GM12878 (cell line): Measurements from ENCODE around the gene RBPJ. TPM values are rescaled to one million over a fixed set of nuclear protein-coding genes. Genes with fewer than 3 reads are reported as not detected.

Experiments
- ATAC-seq: fragments of 200-7000 bp; cut with Tn5 transposase; 3 replicates; pipeline ENCODE4 v1.9.1; 2020; ENCODE audit warnings: mild to moderate bottlenecking, moderate library complexity
- BruUV-seq: library from RNA; stranded (reverse); fragments of 400-500 nt; replicated peaks from 2 replicates; lab custom pipeline; 2021; lab: Mats Ljungman, UMichigan
- CTCF ChIA-PET: fragments of 300-600 bp; sonication (Branson Sonifier 250); formaldehyde crosslinking; extraction: SDS; loops from one replicate; lab custom pipeline; 2021; ENCODE audit warnings: inconsistent platforms; lab: Yijun Ruan, JAX
- POLR2A ChIA-PET: fragments of 350-600 bp; formaldehyde crosslinking; extraction: SDS; loops from one replicate; lab custom pipeline; 2021; ENCODE audit warnings: inconsistent platforms; lab: Charles Lee
- RAD21 ChIA-PET: fragments of 300-600 bp; sonication (Branson Sonifier 250); formaldehyde crosslinking; loops from one replicate; lab custom pipeline; 2023; ENCODE audit warnings: antibody characterized with exemption; ENCODE audit not compliant: unreplicated experiment; lab: Charles Lee
- SMC1A ChIA-PET: fragments of 300-600 bp; sonication (Branson Sonifier 250); formaldehyde crosslinking; loops from one replicate; lab custom pipeline; 2023; ENCODE audit not compliant: unreplicated experiment, uncharacterized antibody; lab: Charles Lee
- DNase-seq: peaks from one replicate; pipeline ENCODE4 v3.0.0-alpha.2; 2011; ENCODE audit warnings: low read depth, low spot score
- FAIRE-seq: peaks from 3 replicates; lab custom pipeline; 2011; peaks lifted over from hg19 to GRCh38; lab: Jason Lieb, UNC
- H2AFZ ChIP-seq: 2 replicates; pipeline ENCODE4 v1.6.0; 2011; ENCODE audit warnings: low read depth, low read length, control low read depth; ENCODE audit not compliant: control insufficient read depth
- H3K27ac ChIP-seq: 2 replicates; pipeline ENCODE4 v1.5.1; 2011; ENCODE audit warnings: control low read depth; ENCODE audit not compliant: control insufficient read depth, insufficient read depth
- H3K27me3 ChIP-seq, 2 experiments: replicated peaks in 1 of 2; 2 replicates each; pipeline versions ENCODE4 v1.6.0 to v1.6.1; 2011; ENCODE audit warnings: low read length in 1 of 2; ENCODE audit not compliant: control insufficient read depth in 2 of 2, insufficient read depth in 2 of 2
- H3K36me3 ChIP-seq, 2 experiments: 2 replicates each; pipeline ENCODE4 v1.5.1; 2011; ENCODE audit warnings: low read length in 1 of 2; ENCODE audit not compliant: control insufficient read depth in 2 of 2, insufficient read depth in 2 of 2
- H3K4me1 ChIP-seq: 2 replicates; pipeline ENCODE4 v1.6.1; 2011; ENCODE audit warnings: mild to moderate bottlenecking, low read length, moderate library complexity, mixed read lengths; ENCODE audit not compliant: control insufficient read depth, insufficient read depth
- H3K4me2 ChIP-seq: 2 replicates; pipeline ENCODE4 v1.6.0; 2011; ENCODE audit warnings: control low read depth; ENCODE audit not compliant: control insufficient read depth, insufficient read depth
- H3K4me3 ChIP-seq: fragments of 200-600 bp; sonication (generic); 2 replicates; pipeline ENCODE4 v1.5.1; 2016
- H3K79me2 ChIP-seq: 2 replicates; pipeline ENCODE4 v1.6.0; 2011; ENCODE audit warnings: low read length; ENCODE audit not compliant: control insufficient read depth, insufficient read depth
- H3K9ac ChIP-seq: 2 replicates; pipeline ENCODE4 v1.8.0; 2011; ENCODE audit warnings: low read length, control low read depth, mixed read lengths; ENCODE audit not compliant: control insufficient read depth, insufficient read depth
- H3K9me3 ChIP-seq: replicated peaks from 3 replicates; pipeline ENCODE4 v1.5.1; 2011; ENCODE audit warnings: mild to moderate bottlenecking, low read length; ENCODE audit not compliant: control insufficient read depth, insufficient read depth
- H4K20me1 ChIP-seq: 2 replicates; pipeline ENCODE4 v1.6.0; 2011; ENCODE audit not compliant: control insufficient read depth, insufficient read depth
- BMI1 ChIP-seq: fragments of 450-650 bp; IDR thresholded peaks from 2 replicates; pipeline ENCODE4 v1.6.1; 2016; ENCODE audit warnings: mild to moderate bottlenecking, moderate library complexity, borderline replicate concordance
- CBX3 ChIP-seq: fragments of 200-600 bp; sonication (generic); IDR thresholded peaks from 2 replicates; pipeline ENCODE4 v1.6.1; 2016; ENCODE audit warnings: low read depth, borderline replicate concordance
- CHD1 ChIP-seq: IDR thresholded peaks from 2 replicates; pipeline ENCODE4 v1.6.1; 2012; ENCODE audit warnings: low read depth, low read length, improper control_type of control experiment
- KLF5 ChIP-seq: fragments of 450-650 bp; IDR thresholded peaks from 2 replicates; pipeline ENCODE4 v1.6.1; 2014; ENCODE audit warnings: mild to moderate bottlenecking; ENCODE audit not compliant: partially characterized antibody
- NFYB ChIP-seq: IDR thresholded peaks from 2 replicates; pipeline ENCODE4 v1.6.1; 2011; ENCODE audit warnings: low read depth, mild to moderate bottlenecking, low read length, improper control_type of control experiment, moderate library complexity; ENCODE audit not compliant: insufficient read depth
- NRF1 ChIP-seq: conservative IDR thresholded peaks from 2 replicates; pipeline ENCODE4 v1.6.1; 2011; ENCODE audit warnings: mild to moderate bottlenecking, low read depth, low read length, improper control_type of control experiment
- RAD51 ChIP-seq: fragments of 450-650 bp; IDR thresholded peaks from 2 replicates; pipeline ENCODE4 v1.6.1; 2016; ENCODE audit warnings: moderate library complexity, mild to moderate bottlenecking, inconsistent platforms
- RUNX3 ChIP-seq: IDR thresholded peaks from 2 replicates; pipeline ENCODE4 v1.6.1; 2012; ENCODE audit warnings: low read length, inconsistent platforms
- TARDBP ChIP-seq: IDR thresholded peaks from 2 replicates; pipeline ENCODE4 v1.6.1; 2016; ENCODE audit warnings: borderline replicate concordance
- TCF12 ChIP-seq: IDR thresholded peaks from 2 replicates; pipeline ENCODE4 v1.6.1; 2011; ENCODE audit warnings: low read depth, mild to moderate bottlenecking, low read length
- ZNF207 ChIP-seq: fragments of 450-650 bp; IDR thresholded peaks from 2 replicates; pipeline ENCODE4 v1.6.1; 2014; ENCODE audit warnings: antibody characterized with exemption, mild to moderate bottlenecking, borderline replicate concordance
- WGBS: methylation state at CpG from one replicate; pipeline ENCODE4 v1.1.6; 2016; ENCODE audit warnings: low lambda C conversion rate; ENCODE audit not compliant: insufficient replicate concordance, insufficient coverage; ENCODE audit errors: missing lambda C conversion rate; 5-methylcytosine and 5-hydroxymethylcytosine counted together
- in situ Hi-C: fragments of 300-500 bp; cut with MboI; formaldehyde crosslinking; loops from 9 replicates; pipeline ENCODE4 v1.14.3; 2018; ENCODE audit warnings: mixed read lengths
- intact Hi-C: fragments of 100-400 bp; cut with micrococcal nuclease; formaldehyde crosslinking; loops from one replicate; pipeline ENCODE4 v1.14.2; 2022; ENCODE audit not compliant: unreplicated experiment
- polyA plus RNA-seq, 11 experiments: library from polyadenylated mRNA; depleted of rRNA in 4 of 11; unstranded in 6 of 11; stranded (reverse) in 5 of 11; fragments of >200 nt; fragmentation: Nextera tagmentation in 4 of 11; fragmentation: Illumina TruSeq in 1 of 11; extraction: Ambion mirVana in 4 of 11; extraction: Trizol in 1 of 11; gene quantifications; 1 replicate in 1 of 11; 2 replicates in 10 of 11; pipeline versions ENCODE4 v1.2.1 to v1.2.3, GENCODE V29; 2011 to 2016; ENCODE audit warnings: inconsistent platforms in 2 of 11, missing spikeins in 2 of 11, low read depth in 1 of 11
- total RNA-seq, 4 experiments: library from RNA; depleted of rRNA in 3 of 4; stranded (reverse); fragments of >200 nt in 3 of 4; fragmentation: Illumina TruSeq in 1 of 4; extraction: Trizol in 1 of 4; gene quantifications; 2 replicates each; pipeline versions ENCODE4 v1.2.1 to v1.2.3, GENCODE V29; 2013 to 2021
- TF ChIP-seq, protein P1 (sequence below): fragments of 450-650 bp; IDR thresholded peaks from 2 replicates; pipeline ENCODE4 v1.6.1; 2017; ENCODE audit warnings: antibody characterized with exemption, mild to moderate bottlenecking, moderate library complexity
- TF ChIP-seq, protein P2 (sequence below): fragments of 450-650 bp; IDR thresholded peaks from 2 replicates; pipeline ENCODE4 v1.6.1; 2017; ENCODE audit warnings: mild to moderate bottlenecking, moderate library complexity
- TF ChIP-seq, protein P3 (sequence below): fragments of 450-650 bp; IDR thresholded peaks from 2 replicates; pipeline ENCODE4 v1.6.1; 2017; ENCODE audit warnings: low read depth, mild to moderate bottlenecking, moderate library complexity

RBPJ gene
- total and polyA plus RNA-seq, 10 of the 15 experiments (the other 5 are each of a cell fraction or from before 2014, with no cell fraction given): 24.5 to 87.6 (median 41.6) TPM

DNA sequence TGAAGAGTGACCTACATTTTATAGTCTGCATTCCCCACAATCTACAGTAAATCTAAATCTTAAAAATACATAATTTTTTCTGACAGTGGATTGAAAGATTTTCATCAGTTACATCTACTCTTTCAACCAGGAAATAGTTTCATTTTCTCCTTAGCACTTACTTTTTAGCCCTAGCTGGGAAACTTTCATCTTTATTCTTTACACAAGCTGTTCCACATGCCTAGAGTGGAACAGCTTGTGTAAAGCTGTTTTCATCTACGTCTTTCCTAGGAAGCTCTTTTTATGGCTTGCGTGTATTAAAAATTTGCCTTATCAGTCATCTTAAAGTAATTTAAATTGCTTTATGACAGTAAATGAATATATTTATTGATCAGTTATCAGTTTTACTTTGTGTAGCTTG is 40.5 kb downstream of the RBPJ start (continued):
- TF ChIP-seq, protein P1, sequence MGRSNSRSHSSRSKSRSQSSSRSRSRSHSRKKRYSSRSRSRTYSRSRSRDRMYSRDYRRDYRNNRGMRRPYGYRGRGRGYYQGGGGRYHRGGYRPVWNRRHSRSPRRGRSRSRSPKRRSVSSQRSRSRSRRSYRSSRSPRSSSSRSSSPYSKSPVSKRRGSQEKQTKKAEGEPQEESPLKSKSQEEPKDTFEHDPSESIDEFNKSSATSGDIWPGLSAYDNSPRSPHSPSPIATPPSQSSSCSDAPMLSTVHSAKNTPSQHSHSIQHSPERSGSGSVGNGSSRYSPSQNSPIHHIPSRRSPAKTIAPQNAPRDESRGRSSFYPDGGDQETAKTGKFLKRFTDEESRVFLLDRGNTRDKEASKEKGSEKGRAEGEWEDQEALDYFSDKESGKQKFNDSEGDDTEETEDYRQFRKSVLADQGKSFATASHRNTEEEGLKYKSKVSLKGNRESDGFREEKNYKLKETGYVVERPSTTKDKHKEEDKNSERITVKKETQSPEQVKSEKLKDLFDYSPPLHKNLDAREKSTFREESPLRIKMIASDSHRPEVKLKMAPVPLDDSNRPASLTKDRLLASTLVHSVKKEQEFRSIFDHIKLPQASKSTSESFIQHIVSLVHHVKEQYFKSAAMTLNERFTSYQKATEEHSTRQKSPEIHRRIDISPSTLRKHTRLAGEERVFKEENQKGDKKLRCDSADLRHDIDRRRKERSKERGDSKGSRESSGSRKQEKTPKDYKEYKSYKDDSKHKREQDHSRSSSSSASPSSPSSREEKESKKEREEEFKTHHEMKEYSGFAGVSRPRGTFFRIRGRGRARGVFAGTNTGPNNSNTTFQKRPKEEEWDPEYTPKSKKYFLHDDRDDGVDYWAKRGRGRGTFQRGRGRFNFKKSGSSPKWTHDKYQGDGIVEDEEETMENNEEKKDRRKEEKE: no peak
- no peak for TF ChIP-seq CBX3
- TF ChIP-seq, all 136 proteins: peak for 0

DNA sequence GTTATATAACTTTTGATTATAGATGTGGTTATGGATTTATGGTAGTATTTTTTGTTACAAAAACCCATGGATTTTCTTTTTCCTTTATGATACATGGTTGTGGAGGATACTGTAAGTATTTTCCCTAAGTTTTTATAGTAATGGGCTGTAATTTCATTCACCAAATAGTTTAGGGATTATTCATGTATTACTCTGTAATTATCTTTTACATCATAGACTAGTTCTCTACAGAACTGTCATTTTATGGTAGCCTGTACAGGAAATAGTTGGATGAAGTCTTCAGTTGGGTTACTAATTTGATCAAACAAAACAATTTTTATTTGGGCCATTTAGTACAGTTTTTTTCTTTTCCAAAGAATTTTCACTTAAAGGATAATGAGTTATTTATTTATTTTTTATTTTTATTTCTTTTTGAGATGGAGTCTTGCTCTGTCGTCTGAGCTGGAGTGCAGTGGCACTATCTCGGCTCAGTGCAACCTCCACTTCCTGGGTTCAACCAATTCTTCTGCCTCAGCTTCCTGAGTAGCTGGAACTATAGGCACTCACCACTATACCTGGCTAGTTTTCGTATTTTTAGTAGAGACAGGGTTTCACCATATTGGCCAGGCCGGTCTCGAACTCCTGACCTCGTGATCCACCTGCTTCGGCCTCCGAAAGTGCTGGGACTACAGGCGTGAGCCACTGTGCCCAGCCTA is 42.1 kb downstream of the RBPJ start:
- Histone ChIP-seq H3K27me3 (no peaks in the 10 kb centered on the region), H3K4me3 (no peak overlapping the region), H4K20me1 (no peaks in the 10 kb centered on the region), H3K27ac (no peak overlapping the region), H3K4me1 (peaks cover 8% of the 10 kb centered on the region; the same call in 1 of the 2 replicates), H2AFZ (no peak overlapping the region), H3K79me2 (peaks cover 20% of the 10 kb centered on the region), H3K9ac (no peak overlapping the region), H3K36me3 (no peaks in the 10 kb centered on the region; a peak in 1 of 4 replicates), H3K4me2 (no peak overlapping the region), H3K9me3 (no peaks in the 10 kb centered on the region)
- DNase-seq (no peak), ATAC-seq (no peak), FAIRE-seq (no peak)
- ChIA-PET POLR2A (interaction anchor here (0.6 kb wide), 1 partner anchor 286 kb away, joined by 5 read pairs; no protein-coding TSS in a partner anchor), SMC1A (no interaction called here), CTCF (no interaction called here), RAD21 (no interaction called here)
- intact Hi-C loops: no loop called here
- 81% methylated on average over 9 of the region's 9 CpGs for WGBS
- in situ Hi-C loops: no loop called here
- no TSS peak for BruUV-seq
- TF ChIP-seq CHD1 (no peak), RAD51 (no peak), NRF1 (no peak), KLF5 (no peak), RUNX3 (no peak), ZNF207 (no peak), TCF12 (no peak), NFYB (no peak), BMI1 (no peak), TARDBP (no peak)
- TF ChIP-seq, protein P2, sequence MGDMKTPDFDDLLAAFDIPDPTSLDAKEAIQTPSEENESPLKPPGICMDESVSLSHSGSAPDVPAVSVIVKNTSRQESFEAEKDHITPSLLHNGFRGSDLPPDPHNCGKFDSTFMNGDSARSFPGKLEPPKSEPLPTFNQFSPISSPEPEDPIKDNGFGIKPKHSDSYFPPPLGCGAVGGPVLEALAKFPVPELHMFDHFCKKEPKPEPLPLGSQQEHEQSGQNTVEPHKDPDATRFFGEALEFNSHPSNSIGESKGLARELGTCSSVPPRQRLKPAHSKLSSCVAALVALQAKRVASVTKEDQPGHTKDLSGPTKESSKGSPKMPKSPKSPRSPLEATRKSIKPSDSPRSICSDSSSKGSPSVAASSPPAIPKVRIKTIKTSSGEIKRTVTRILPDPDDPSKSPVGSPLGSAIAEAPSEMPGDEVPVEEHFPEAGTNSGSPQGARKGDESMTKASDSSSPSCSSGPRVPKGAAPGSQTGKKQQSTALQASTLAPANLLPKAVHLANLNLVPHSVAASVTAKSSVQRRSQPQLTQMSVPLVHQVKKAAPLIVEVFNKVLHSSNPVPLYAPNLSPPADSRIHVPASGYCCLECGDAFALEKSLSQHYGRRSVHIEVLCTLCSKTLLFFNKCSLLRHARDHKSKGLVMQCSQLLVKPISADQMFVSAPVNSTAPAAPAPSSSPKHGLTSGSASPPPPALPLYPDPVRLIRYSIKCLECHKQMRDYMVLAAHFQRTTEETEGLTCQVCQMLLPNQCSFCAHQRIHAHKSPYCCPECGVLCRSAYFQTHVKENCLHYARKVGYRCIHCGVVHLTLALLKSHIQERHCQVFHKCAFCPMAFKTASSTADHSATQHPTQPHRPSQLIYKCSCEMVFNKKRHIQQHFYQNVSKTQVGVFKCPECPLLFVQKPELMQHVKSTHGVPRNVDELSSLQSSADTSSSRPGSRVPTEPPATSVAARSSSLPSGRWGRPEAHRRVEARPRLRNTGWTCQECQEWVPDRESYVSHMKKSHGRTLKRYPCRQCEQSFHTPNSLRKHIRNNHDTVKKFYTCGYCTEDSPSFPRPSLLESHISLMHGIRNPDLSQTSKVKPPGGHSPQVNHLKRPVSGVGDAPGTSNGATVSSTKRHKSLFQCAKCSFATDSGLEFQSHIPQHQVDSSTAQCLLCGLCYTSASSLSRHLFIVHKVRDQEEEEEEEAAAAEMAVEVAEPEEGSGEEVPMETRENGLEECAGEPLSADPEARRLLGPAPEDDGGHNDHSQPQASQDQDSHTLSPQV: no peak
- TF ChIP-seq, protein P3, sequence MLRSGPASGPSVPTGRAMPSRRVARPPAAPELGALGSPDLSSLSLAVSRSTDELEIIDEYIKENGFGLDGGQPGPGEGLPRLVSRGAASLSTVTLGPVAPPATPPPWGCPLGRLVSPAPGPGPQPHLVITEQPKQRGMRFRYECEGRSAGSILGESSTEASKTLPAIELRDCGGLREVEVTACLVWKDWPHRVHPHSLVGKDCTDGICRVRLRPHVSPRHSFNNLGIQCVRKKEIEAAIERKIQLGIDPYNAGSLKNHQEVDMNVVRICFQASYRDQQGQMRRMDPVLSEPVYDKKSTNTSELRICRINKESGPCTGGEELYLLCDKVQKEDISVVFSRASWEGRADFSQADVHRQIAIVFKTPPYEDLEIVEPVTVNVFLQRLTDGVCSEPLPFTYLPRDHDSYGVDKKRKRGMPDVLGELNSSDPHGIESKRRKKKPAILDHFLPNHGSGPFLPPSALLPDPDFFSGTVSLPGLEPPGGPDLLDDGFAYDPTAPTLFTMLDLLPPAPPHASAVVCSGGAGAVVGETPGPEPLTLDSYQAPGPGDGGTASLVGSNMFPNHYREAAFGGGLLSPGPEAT: no peak
